K562 (cell line): ENCODE results near the gene USP17L27. TPM values are rescaled to one million over a fixed set of nuclear protein-coding genes. Genes with fewer than 3 reads are reported as not detected.
"Not testable (repeated sequence)": the region's sequence is repeated elsewhere in the genome, so short reads cannot be mapped to it uniquely, and the experiment has no call there.

ENCODE experiments used
- ATAC-seq: fragments of 200-7000 bp; cut with Tn5 transposase; 3 replicates; pipeline ENCODE4 v1.9.1; 2020; ENCODE audit warnings: moderate library complexity
- BruUV-seq: library from RNA; stranded (reverse); fragments of 400-500 nt; replicated peaks from 2 replicates; lab custom pipeline; 2021; lab: Mats Ljungman, UMichigan
- CTCF ChIA-PET: fragments of 300-600 bp; formaldehyde crosslinking; extraction: SDS; loops from one replicate; lab custom pipeline; 2021; ENCODE audit warnings: low intra/inter-chr PET ratio; lab: Yijun Ruan, JAX
- POLR2A ChIA-PET: fragments of 300-600, 350-650 bp; sonication (Branson Sonifier 250); formaldehyde crosslinking; extraction: SDS; loops from one replicate; lab custom pipeline; 2021; ENCODE audit warnings: antibody characterized with exemption, inconsistent platforms; lab: Yijun Ruan, JAX
- DNase-seq, 4 experiments: peaks; one replicate each; pipeline versions ENCODE4 v3.0.0 to v3.0.0-alpha.2; 2011 to 2018; ENCODE audit warnings: low spot score in 3 of 4, mixed read lengths in 3 of 4; ENCODE audit errors: extremely low read depth in 1 of 4
- FAIRE-seq: peaks from 2 replicates; lab custom pipeline; 2011; peaks lifted over from hg19 to GRCh38; lab: Jason Lieb, UNC
- H2AFZ ChIP-seq: 2 replicates; pipeline ENCODE4 v1.6.0; 2011; ENCODE audit warnings: low read depth, low read length, control low read depth, inconsistent platforms
- H3K27ac ChIP-seq: fragments of 200-600 bp; 3 replicates; pipeline ENCODE4 v1.8.0; 2011; ENCODE audit warnings: low read depth, mild to moderate bottlenecking, control low read depth, inconsistent platforms, low read length, moderate library complexity, mixed read lengths; ENCODE audit errors: extremely low read depth
- H3K27me3 ChIP-seq, 2 experiments: fragments of 300-600 bp in 1 of 2; 2 replicates in 1 of 2; 3 replicates in 1 of 2; pipeline versions ENCODE4 v1.6.0 to v1.8.0; 2011; ENCODE audit warnings: inconsistent platforms in 2 of 2, low read length in 2 of 2, mild to moderate bottlenecking in 1 of 2, mixed read lengths in 1 of 2, moderate library complexity in 1 of 2; ENCODE audit not compliant: control insufficient read depth in 2 of 2, insufficient read depth in 2 of 2
- H3K36me3 ChIP-seq: fragments of 300-600 bp; 3 replicates; pipeline ENCODE4 v1.8.0; 2011; ENCODE audit warnings: mild to moderate bottlenecking, low read length, inconsistent platforms; ENCODE audit not compliant: control insufficient read depth, insufficient read depth
- H3K4me1 ChIP-seq, 2 experiments: fragments of 200-600 bp in 1 of 2; replicated peaks in 1 of 2; 2 replicates in 1 of 2; 3 replicates in 1 of 2; pipeline versions ENCODE4 v1.5.1 to v1.8.0; 2011; ENCODE audit warnings: inconsistent platforms in 2 of 2, low read length in 2 of 2, mild to moderate bottlenecking in 1 of 2, mixed read lengths in 1 of 2, moderate library complexity in 1 of 2; ENCODE audit not compliant: control insufficient read depth in 2 of 2, insufficient read depth in 2 of 2
- H3K4me2 ChIP-seq: 2 replicates; pipeline ENCODE4 v1.6.1; 2011; ENCODE audit warnings: low read length, control low read depth, inconsistent platforms, mixed read lengths; ENCODE audit not compliant: insufficient read depth
- H3K4me3 ChIP-seq: fragments of 200-600 bp; sonication (generic), shearing (Covaris generic); 2 replicates; pipeline ENCODE4 v1.5.1; 2016; ENCODE audit warnings: control low read depth, inconsistent platforms
- H3K79me2 ChIP-seq: fragments of 200-600 bp; 3 replicates; pipeline ENCODE4 v1.8.0; 2011; ENCODE audit warnings: low read length, inconsistent platforms; ENCODE audit not compliant: control insufficient read depth, insufficient read depth
- H3K9ac ChIP-seq, 2 experiments: 2 replicates each; pipeline versions ENCODE4 v1.6.0 to v1.6.1; 2011; ENCODE audit warnings: low read depth in 2 of 2, low read length in 2 of 2, control low read depth in 1 of 2, inconsistent platforms in 1 of 2, mild to moderate bottlenecking in 1 of 2, mixed read lengths in 1 of 2; ENCODE audit not compliant: insufficient read depth in 1 of 2
- H3K9me1 ChIP-seq: one replicate; pipeline ENCODE4 v1.6.0; 2011; ENCODE audit warnings: inconsistent platforms, mild to moderate bottlenecking, low read length, moderate library complexity; ENCODE audit not compliant: control insufficient read depth, insufficient read depth
- H3K9me3 ChIP-seq: replicated peaks from 2 replicates; pipeline ENCODE4 v1.5.1; 2011; ENCODE audit warnings: low read depth, low read length, inconsistent platforms; ENCODE audit not compliant: control insufficient read depth, insufficient read depth
- H4K20me1 ChIP-seq: replicated peaks from 2 replicates; pipeline ENCODE4 v1.6.1; 2011; ENCODE audit warnings: low read length, inconsistent platforms, mixed read lengths; ENCODE audit not compliant: control insufficient read depth, insufficient read depth
- NFIC ChIP-seq: fragments of 450-650 bp; IDR thresholded peaks from 2 replicates; pipeline ENCODE4 v1.6.1; 2017; ENCODE audit warnings: mild to moderate bottlenecking, inconsistent platforms
- WGBS: fragments of 100-300 bp; shearing (Covaris generic); methylation state at CpG from one replicate; pipeline ENCODE4 v1.1.6; 2016; ENCODE audit warnings: low coverage, mixed read lengths; ENCODE audit not compliant: insufficient coverage; ENCODE audit errors: missing lambda C conversion rate; 5-methylcytosine and 5-hydroxymethylcytosine counted together
- in situ Hi-C: fragments of 300-500 bp; cut with MboI; formaldehyde crosslinking; loops from 4 replicates; pipeline ENCODE4 v1.15.0; 2018; ENCODE audit warnings: inconsistent platforms, mixed read lengths
- intact Hi-C: fragments of 100-400 bp; cut with micrococcal nuclease; formaldehyde crosslinking; loops from 2 replicates; pipeline ENCODE4 v1.14.2; 2022
- polyA plus RNA-seq, 8 experiments: library from polyadenylated mRNA; depleted of rRNA in 4 of 8; stranded (reverse) in 5 of 8; unstranded in 3 of 8; fragments of >200 nt; fragmentation: Nextera tagmentation in 2 of 8; fragmentation: Illumina TruSeq in 1 of 8; extraction: Ambion mirVana in 2 of 8; extraction: Trizol in 1 of 8; gene quantifications; 2 replicates each; pipeline versions ENCODE4 v1.2.1 to v1.2.3, GENCODE V29; 2011 to 2014; ENCODE audit warnings: inconsistent platforms in 1 of 8, missing spikeins in 1 of 8
- total RNA-seq, 7 experiments: library from RNA; depleted of rRNA in 6 of 7; stranded (reverse); fragments of >200 nt in 6 of 7; fragmentation: Illumina TruSeq in 2 of 7; extraction: Trizol in 2 of 7; gene quantifications; 2 replicates each; pipeline versions ENCODE4 v1.2.1 to v1.2.3, GENCODE V29; 2011 to 2021; ENCODE audit warnings: low replicate concordance in 1 of 7
- TF ChIP-seq, protein P1 (sequence below): fragments of 450-650 bp; IDR thresholded peaks from 2 replicates; pipeline ENCODE4 v1.6.1; 2016; ENCODE audit warnings: low read depth

The USP17L27 gene
- total and polyA plus RNA-seq, 9 of the 15 experiments (the other 6 are each of a cell fraction or from before 2014, with no cell fraction given), result not detected

- TF ChIP-seq, protein P1, sequence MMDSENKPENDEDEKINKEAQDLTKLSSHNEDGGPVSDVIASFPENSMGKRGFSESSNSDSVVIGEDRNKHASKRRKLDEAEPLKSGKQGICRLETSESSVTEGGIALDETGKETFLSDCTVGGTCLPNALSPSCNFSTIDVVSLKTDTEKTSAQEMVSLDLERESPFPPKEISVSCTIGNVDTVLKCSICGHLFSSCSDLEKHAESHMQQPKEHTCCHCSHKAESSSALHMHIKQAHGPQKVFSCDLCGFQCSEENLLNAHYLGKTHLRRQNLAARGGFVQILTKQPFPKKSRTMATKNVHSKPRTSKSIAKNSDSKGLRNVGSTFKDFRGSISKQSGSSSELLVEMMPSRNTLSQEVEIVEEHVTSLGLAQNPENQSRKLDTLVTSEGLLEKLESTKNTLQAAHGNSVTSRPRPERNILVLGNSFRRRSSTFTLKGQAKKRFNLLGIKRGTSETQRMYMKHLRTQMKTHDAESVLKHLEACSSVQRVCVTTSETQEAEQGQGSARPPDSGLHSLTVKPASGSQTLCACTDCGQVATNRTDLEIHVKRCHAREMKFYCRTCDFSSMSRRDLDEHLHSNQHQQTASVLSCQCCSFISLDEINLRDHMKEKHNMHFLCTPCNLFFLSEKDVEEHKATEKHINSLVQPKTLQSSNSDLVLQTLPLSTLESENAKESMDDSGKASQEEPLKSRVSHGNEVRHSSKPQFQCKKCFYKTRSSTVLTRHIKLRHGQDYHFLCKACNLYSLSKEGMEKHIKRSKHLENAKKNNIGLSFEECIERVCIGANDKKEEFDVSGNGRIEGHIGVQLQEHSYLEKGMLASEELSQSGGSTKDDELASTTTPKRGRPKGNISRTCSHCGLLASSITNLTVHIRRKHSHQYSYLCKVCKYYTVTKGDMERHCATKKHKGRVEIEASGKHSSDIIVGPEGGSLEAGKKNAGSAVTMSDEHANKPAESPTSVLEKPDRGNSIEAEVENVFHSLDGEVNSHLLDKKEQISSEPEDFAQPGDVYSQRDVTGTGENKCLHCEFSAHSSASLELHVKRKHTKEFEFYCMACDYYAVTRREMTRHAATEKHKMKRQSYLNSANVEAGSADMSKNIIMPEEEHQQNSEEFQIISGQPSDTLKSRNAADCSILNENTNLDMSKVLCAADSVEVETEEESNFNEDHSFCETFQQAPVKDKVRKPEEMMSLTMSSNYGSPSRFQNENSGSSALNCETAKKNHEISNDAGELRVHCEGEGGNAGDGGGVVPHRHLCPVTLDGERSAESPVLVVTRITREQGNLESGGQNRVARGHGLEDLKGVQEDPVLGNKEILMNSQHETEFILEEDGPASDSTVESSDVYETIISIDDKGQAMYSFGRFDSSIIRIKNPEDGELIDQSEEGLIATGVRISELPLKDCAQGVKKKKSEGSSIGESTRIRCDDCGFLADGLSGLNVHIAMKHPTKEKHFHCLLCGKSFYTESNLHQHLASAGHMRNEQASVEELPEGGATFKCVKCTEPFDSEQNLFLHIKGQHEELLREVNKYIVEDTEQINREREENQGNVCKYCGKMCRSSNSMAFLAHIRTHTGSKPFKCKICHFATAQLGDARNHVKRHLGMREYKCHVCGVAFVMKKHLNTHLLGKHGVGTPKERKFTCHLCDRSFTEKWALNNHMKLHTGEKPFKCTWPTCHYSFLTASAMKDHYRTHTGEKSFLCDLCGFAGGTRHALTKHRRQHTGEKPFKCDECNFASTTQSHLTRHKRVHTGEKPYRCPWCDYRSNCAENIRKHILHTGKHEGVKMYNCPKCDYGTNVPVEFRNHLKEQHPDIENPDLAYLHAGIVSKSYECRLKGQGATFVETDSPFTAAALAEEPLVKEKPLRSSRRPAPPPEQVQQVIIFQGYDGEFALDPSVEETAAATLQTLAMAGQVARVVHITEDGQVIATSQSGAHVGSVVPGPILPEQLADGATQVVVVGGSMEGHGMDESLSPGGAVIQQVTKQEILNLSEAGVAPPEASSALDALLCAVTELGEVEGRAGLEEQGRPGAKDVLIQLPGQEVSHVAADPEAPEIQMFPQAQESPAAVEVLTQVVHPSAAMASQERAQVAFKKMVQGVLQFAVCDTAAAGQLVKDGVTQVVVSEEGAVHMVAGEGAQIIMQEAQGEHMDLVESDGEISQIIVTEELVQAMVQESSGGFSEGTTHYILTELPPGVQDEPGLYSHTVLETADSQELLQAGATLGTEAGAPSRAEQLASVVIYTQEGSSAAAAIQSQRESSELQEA, result no peak
- TF ChIP-seq, all 486 proteins: peak for 0
Observed at GRCh38 chr4:9384126-9384525, 40.2 kb downstream of the USP17L27 start (continued).

GRCh38 chr4:9389001-9389400 is 45.1 kb downstream of the USP17L27 start:
- FAIRE-seq, H3K4me2 ChIP-seq, H3K4me3 ChIP-seq, H3K36me3 ChIP-seq, DNase-seq, H3K27me3 ChIP-seq, H3K9me3 ChIP-seq, H3K9ac ChIP-seq, H2AFZ ChIP-seq, intact Hi-C loops, H3K9me1 ChIP-seq, BruUV-seq, H3K27ac ChIP-seq, CTCF ChIA-PET, POLR2A ChIA-PET, H3K79me2 ChIP-seq, H3K4me1 ChIP-seq, H4K20me1 ChIP-seq, ATAC-seq: not testable (repeated sequence)
- in situ Hi-C loops, result loop anchor here (10.0 kb wide), 1 partner anchor 64 kb away; the partner anchor contains the start of genes USP17L24 and USP17L25
- 6% methylated on average over 2 of the region's 2 CpGs for WGBS
- TF ChIP-seq NFIC, result peak; percentile 55; the same call in 1 of the 2 replicates

Other genes starting within 250 kb of the USP17L27 start
Only the 7 nearest of the 20 such genes appear.
- gene USP17L24, start 19.0 kb upstream of the USP17L27 start, total RNA-seq (2014; rRNA removed), result not detected in 2 replicates
- gene USP17L24, start 19.0 kb upstream of the USP17L27 start, total RNA-seq (2014; rRNA removed; fragmentation: Illumina TruSeq; extraction: Trizol), result not detected in 2 replicates
- not detected in 2 replicates for gene USP17L24, start 19.0 kb upstream of the USP17L27 start, total RNA-seq (2015; rRNA removed; fragmentation: Illumina TruSeq; extraction: Trizol)
- not detected in 2 replicates for gene USP17L24, start 19.0 kb upstream of the USP17L27 start, total RNA-seq (2021)
- not detected in 2 replicates for gene USP17L24, start 19.0 kb upstream of the USP17L27 start, polyA plus RNA-seq (2011; rRNA removed)
- not detected in 2 replicates for gene USP17L24, start 19.0 kb upstream of the USP17L27 start, polyA plus RNA-seq (2014; fragmentation: Illumina TruSeq; extraction: Trizol)
- gene USP17L24, start 19.0 kb upstream of the USP17L27 start, polyA plus RNA-seq (2014; fragmentation: Nextera tagmentation; extraction: Ambion mirVana), result not detected
- not detected in 2 replicates for gene USP17L24, start 19.0 kb upstream of the USP17L27 start, polyA plus RNA-seq (2014; rRNA removed)
- gene USP17L25, start 14.2 kb upstream of the USP17L27 start, total RNA-seq (2014; rRNA removed), result not detected in 2 replicates
- not detected in 2 replicates for gene USP17L25, start 14.2 kb upstream of the USP17L27 start, total RNA-seq (2014; rRNA removed; fragmentation: Illumina TruSeq; extraction: Trizol)
- gene USP17L25, start 14.2 kb upstream of the USP17L27 start, total RNA-seq (2015; rRNA removed; fragmentation: Illumina TruSeq; extraction: Trizol), result not detected in 2 replicates
- gene USP17L25, start 14.2 kb upstream of the USP17L27 start, total RNA-seq (2021), result not detected in 2 replicates
- gene USP17L25, start 14.2 kb upstream of the USP17L27 start, polyA plus RNA-seq (2011; rRNA removed), result not detected in 2 replicates
- gene USP17L25, start 14.2 kb upstream of the USP17L27 start, polyA plus RNA-seq (2014; fragmentation: Illumina TruSeq; extraction: Trizol), result not detected in 2 replicates
- gene USP17L25, start 14.2 kb upstream of the USP17L27 start, polyA plus RNA-seq (2014; fragmentation: Nextera tagmentation; extraction: Ambion mirVana), result not detected
- not detected in 2 replicates for gene USP17L25, start 14.2 kb upstream of the USP17L27 start, polyA plus RNA-seq (2014; rRNA removed)
- not detected in 2 replicates for gene USP17L26, start 9.5 kb upstream of the USP17L27 start, total RNA-seq (2014; rRNA removed)
- gene USP17L26, start 9.5 kb upstream of the USP17L27 start, total RNA-seq (2014; rRNA removed; fragmentation: Illumina TruSeq; extraction: Trizol), result not detected in 2 replicates
- gene USP17L26, start 9.5 kb upstream of the USP17L27 start, total RNA-seq (2015; rRNA removed; fragmentation: Illumina TruSeq; extraction: Trizol), result not detected in 2 replicates
- gene USP17L26, start 9.5 kb upstream of the USP17L27 start, total RNA-seq (2021), result not detected in 2 replicates
- gene USP17L26, start 9.5 kb upstream of the USP17L27 start, polyA plus RNA-seq (2011; rRNA removed), result not detected in 2 replicates
- not detected in 2 replicates for gene USP17L26, start 9.5 kb upstream of the USP17L27 start, polyA plus RNA-seq (2014; fragmentation: Illumina TruSeq; extraction: Trizol)
- not detected for gene USP17L26, start 9.5 kb upstream of the USP17L27 start, polyA plus RNA-seq (2014; fragmentation: Nextera tagmentation; extraction: Ambion mirVana)
- gene USP17L26, start 9.5 kb upstream of the USP17L27 start, polyA plus RNA-seq (2014; rRNA removed), result not detected in 2 replicates
- not detected in 2 replicates for gene USP17L5, start 4.7 kb upstream of the USP17L27 start, total RNA-seq (2014; rRNA removed)
- gene USP17L5, start 4.7 kb upstream of the USP17L27 start, total RNA-seq (2014; rRNA removed; fragmentation: Illumina TruSeq; extraction: Trizol), result not detected in 2 replicates
- not detected in 2 replicates for gene USP17L5, start 4.7 kb upstream of the USP17L27 start, total RNA-seq (2015; rRNA removed; fragmentation: Illumina TruSeq; extraction: Trizol)
- not detected in 2 replicates for gene USP17L5, start 4.7 kb upstream of the USP17L27 start, total RNA-seq (2021)
- gene USP17L5, start 4.7 kb upstream of the USP17L27 start, polyA plus RNA-seq (2011; rRNA removed), result not detected in 2 replicates
- gene USP17L5, start 4.7 kb upstream of the USP17L27 start, polyA plus RNA-seq (2014; fragmentation: Illumina TruSeq; extraction: Trizol), result not detected in 2 replicates
- not detected for gene USP17L5, start 4.7 kb upstream of the USP17L27 start, polyA plus RNA-seq (2014; fragmentation: Nextera tagmentation; extraction: Ambion mirVana)
- not detected in 2 replicates for gene USP17L5, start 4.7 kb upstream of the USP17L27 start, polyA plus RNA-seq (2014; rRNA removed)
- gene USP17L28, start 4.7 kb downstream of the USP17L27 start, total RNA-seq (2014; rRNA removed), result not detected in 2 replicates
- gene USP17L28, start 4.7 kb downstream of the USP17L27 start, total RNA-seq (2014; rRNA removed; fragmentation: Illumina TruSeq; extraction: Trizol), result not detected in 2 replicates
- gene USP17L28, start 4.7 kb downstream of the USP17L27 start, total RNA-seq (2015; rRNA removed; fragmentation: Illumina TruSeq; extraction: Trizol), result not detected in 2 replicates
- gene USP17L28, start 4.7 kb downstream of the USP17L27 start, total RNA-seq (2021), result not detected in 2 replicates
- not detected in 2 replicates for gene USP17L28, start 4.7 kb downstream of the USP17L27 start, polyA plus RNA-seq (2011; rRNA removed)
- not detected in 2 replicates for gene USP17L28, start 4.7 kb downstream of the USP17L27 start, polyA plus RNA-seq (2014; fragmentation: Illumina TruSeq; extraction: Trizol)
- not detected for gene USP17L28, start 4.7 kb downstream of the USP17L27 start, polyA plus RNA-seq (2014; fragmentation: Nextera tagmentation; extraction: Ambion mirVana)
- gene USP17L28, start 4.7 kb downstream of the USP17L27 start, polyA plus RNA-seq (2014; rRNA removed), result not detected in 2 replicates
- gene USP17L29, start 9.5 kb downstream of the USP17L27 start, total RNA-seq (2014; rRNA removed), result not detected in 2 replicates
- not detected in 2 replicates for gene USP17L29, start 9.5 kb downstream of the USP17L27 start, total RNA-seq (2014; rRNA removed; fragmentation: Illumina TruSeq; extraction: Trizol)
- not detected in 2 replicates for gene USP17L29, start 9.5 kb downstream of the USP17L27 start, total RNA-seq (2015; rRNA removed; fragmentation: Illumina TruSeq; extraction: Trizol)
- gene USP17L29, start 9.5 kb downstream of the USP17L27 start, total RNA-seq (2021), result not detected in 2 replicates
- not detected in 2 replicates for gene USP17L29, start 9.5 kb downstream of the USP17L27 start, polyA plus RNA-seq (2011; rRNA removed)
- gene USP17L29, start 9.5 kb downstream of the USP17L27 start, polyA plus RNA-seq (2014; fragmentation: Illumina TruSeq; extraction: Trizol), result not detected in 2 replicates
- not detected for gene USP17L29, start 9.5 kb downstream of the USP17L27 start, polyA plus RNA-seq (2014; fragmentation: Nextera tagmentation; extraction: Ambion mirVana)
- not detected in 2 replicates for gene USP17L29, start 9.5 kb downstream of the USP17L27 start, polyA plus RNA-seq (2014; rRNA removed)
- not detected in 2 replicates for gene USP17L30, start 19.0 kb downstream of the USP17L27 start, total RNA-seq (2014; rRNA removed)
- not detected in 2 replicates for gene USP17L30, start 19.0 kb downstream of the USP17L27 start, total RNA-seq (2014; rRNA removed; fragmentation: Illumina TruSeq; extraction: Trizol)
- gene USP17L30, start 19.0 kb downstream of the USP17L27 start, total RNA-seq (2015; rRNA removed; fragmentation: Illumina TruSeq; extraction: Trizol), result not detected in 2 replicates
- gene USP17L30, start 19.0 kb downstream of the USP17L27 start, total RNA-seq (2021), result not detected in 2 replicates
- not detected in 2 replicates for gene USP17L30, start 19.0 kb downstream of the USP17L27 start, polyA plus RNA-seq (2011; rRNA removed)
- not detected in 2 replicates for gene USP17L30, start 19.0 kb downstream of the USP17L27 start, polyA plus RNA-seq (2014; fragmentation: Illumina TruSeq; extraction: Trizol)
- not detected for gene USP17L30, start 19.0 kb downstream of the USP17L27 start, polyA plus RNA-seq (2014; fragmentation: Nextera tagmentation; extraction: Ambion mirVana)
- not detected in 2 replicates for gene USP17L30, start 19.0 kb downstream of the USP17L27 start, polyA plus RNA-seq (2014; rRNA removed)